Caco-2 (cell line): Measurements from ENCODE around the gene USP30. TPM values are rescaled to one million over a fixed set of nuclear protein-coding genes. Genes with fewer than 3 reads are reported as not detected.
"Not testable (repeated sequence)": the region's sequence is repeated elsewhere in the genome, so short reads cannot be mapped to it uniquely, and the experiment has no call there.

ENCODE experiments used
- BruUV-seq: library from RNA; stranded (reverse); fragments of 400-500 nt; replicated peaks from 2 replicates; lab custom pipeline; 2021; lab: Mats Ljungman, UMichigan
- CTCF ChIA-PET: fragments of 300-600 bp; sonication (Branson Sonifier 250); formaldehyde crosslinking; loops from one replicate; lab custom pipeline; 2022; ENCODE audit warnings: antibody characterized with exemption; lab: Charles Lee
- POLR2A ChIA-PET: fragments of 300-600 bp; sonication (Branson Sonifier 250); formaldehyde crosslinking; loops from one replicate; lab custom pipeline; 2022; ENCODE audit warnings: antibody characterized with exemption; lab: Charles Lee
- DNase-seq, 2 experiments: peaks; one replicate each; pipeline versions ENCODE4 v3.0.0 to v3.0.0-alpha.2; 2020 to 2022
- H3K27me3 ChIP-seq: replicated peaks from 2 replicates; pipeline ENCODE4 v1.6.0; 2011; ENCODE audit warnings: low read length; ENCODE audit not compliant: control insufficient read depth, insufficient read depth
- H3K36me3 ChIP-seq: 2 replicates; pipeline ENCODE4 v1.5.1; 2011; ENCODE audit warnings: low read length; ENCODE audit not compliant: control insufficient read depth, insufficient read depth
- H3K4me1 ChIP-seq: fragments of 250-450 bp; sonication (Bioruptor Pico); 2 replicates; pipeline ENCODE4 v1.5.1; 2020; ENCODE audit warnings: mild to moderate bottlenecking
- H3K4me3 ChIP-seq: 2 replicates; pipeline ENCODE4 v1.5.1; 2011; ENCODE audit warnings: low read depth, mild to moderate bottlenecking, control low read depth, low read length
- H3K9me3 ChIP-seq: fragments of 250-450 bp; sonication (Bioruptor Pico); 2 replicates; pipeline ENCODE4 v1.5.1; 2020; ENCODE audit warnings: mild to moderate bottlenecking, moderate library complexity
- H3K27ac Mint-ChIP-seq: one replicate; pipeline ENCODE4 v1.8.0; 2022; ENCODE audit warnings: mixed read lengths; ENCODE audit not compliant: unreplicated experiment
- H3K27me3 Mint-ChIP-seq: one replicate; pipeline ENCODE4 v1.8.0; 2022; ENCODE audit warnings: mixed read lengths; ENCODE audit not compliant: insufficient read depth, unreplicated experiment
- H3K36me3 Mint-ChIP-seq: one replicate; pipeline ENCODE4 v1.8.0; 2022; ENCODE audit warnings: mild to moderate bottlenecking, mixed read lengths; ENCODE audit not compliant: insufficient read depth, unreplicated experiment
- H3K4me1 Mint-ChIP-seq: one replicate; pipeline ENCODE4 v1.8.0; 2022; ENCODE audit warnings: low read depth, mixed read lengths; ENCODE audit not compliant: unreplicated experiment
- H3K4me3 Mint-ChIP-seq: one replicate; pipeline ENCODE4 v1.8.0; 2022; ENCODE audit warnings: mild to moderate bottlenecking, moderate library complexity, mixed read lengths; ENCODE audit not compliant: unreplicated experiment
- H3K9me3 Mint-ChIP-seq: one replicate; pipeline ENCODE4 v1.8.0; 2022; ENCODE audit warnings: mixed read lengths; ENCODE audit not compliant: unreplicated experiment
- intact Hi-C: fragments of 100-400 bp; cut with micrococcal nuclease; formaldehyde crosslinking; loops from one replicate; pipeline ENCODE4 v1.10.0; 2022; ENCODE audit not compliant: unreplicated experiment
- total RNA-seq: library from RNA; stranded (reverse); gene quantifications from 2 replicates; pipeline ENCODE4 v1.2.3, GENCODE V29; 2022
- TF ChIP-seq, protein P1 (sequence below), 2 experiments: fragments of 200-600 bp in 1 of 2; IDR thresholded peaks; 1 replicate in 1 of 2; 2 replicates in 1 of 2; pipeline versions ENCODE4 v1.5.1 to v1.8.0; 2011 to 2022; ENCODE audit warnings: antibody characterized with exemption in 1 of 2, control low read depth in 1 of 2, inconsistent platforms in 1 of 2, low read depth in 1 of 2, low read length in 1 of 2, mild to moderate bottlenecking in 1 of 2, moderate library complexity in 1 of 2; ENCODE audit not compliant: insufficient read depth in 1 of 2, severe bottlenecking in 1 of 2, unreplicated experiment in 1 of 2

The USP30 gene
- total RNA-seq, 1 experiment from 2014 or later = 11.9 TPM

DNA sequence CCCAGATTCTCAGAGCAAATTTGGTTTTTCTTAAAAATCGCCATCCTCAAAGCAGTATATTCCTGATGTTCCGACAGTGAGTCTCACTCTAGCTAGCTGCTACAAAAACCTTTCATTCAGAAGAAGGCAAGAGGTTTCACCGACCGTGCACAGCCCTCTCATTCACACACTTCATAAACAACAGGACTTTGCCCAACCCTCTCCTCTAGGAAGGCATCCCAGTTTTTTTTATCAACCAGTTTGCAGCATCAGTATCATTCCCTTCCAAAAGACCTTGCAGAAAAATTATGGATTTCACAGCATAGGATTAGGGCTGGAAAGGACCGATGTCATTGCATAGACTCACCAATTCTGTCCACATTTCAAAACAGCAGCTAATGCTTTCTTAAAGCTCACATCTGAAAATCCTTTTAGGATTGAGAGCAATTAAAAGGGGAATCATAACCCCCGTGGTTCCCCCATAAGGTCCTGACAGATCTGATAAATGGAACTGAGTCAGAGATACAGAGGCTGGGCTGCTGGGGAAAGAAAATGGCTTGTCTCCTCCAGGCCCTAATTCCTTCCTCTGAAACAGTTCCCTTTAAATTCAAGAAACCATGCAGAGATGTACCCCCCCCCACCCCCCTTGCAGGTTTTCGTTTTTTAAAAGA lies 32.1 kb upstream of the USP30 start:
- Mint-ChIP-seq H3K4me1 (no peaks in the 10 kb centered on the region), H3K27ac (no peak overlapping the region), H3K9me3 (no peaks in the 10 kb centered on the region), H3K27me3 (peaks cover 3% of the 10 kb centered on the region), H3K4me3 (no peak overlapping the region), H3K36me3 (no peaks in the 10 kb centered on the region)
- Histone ChIP-seq H3K9me3 (no peaks in the 10 kb centered on the region), H3K36me3 (no peaks in the 10 kb centered on the region), H3K4me3 (no peak overlapping the region), H3K4me1 (no peaks in the 10 kb centered on the region), H3K27me3 (no peaks in the 10 kb centered on the region)
- ChIA-PET CTCF (no interaction called here), POLR2A (no interaction called here)
- no TSS peak for BruUV-seq
- intact Hi-C loops = no loop called here
- TF ChIP-seq, protein P1, sequence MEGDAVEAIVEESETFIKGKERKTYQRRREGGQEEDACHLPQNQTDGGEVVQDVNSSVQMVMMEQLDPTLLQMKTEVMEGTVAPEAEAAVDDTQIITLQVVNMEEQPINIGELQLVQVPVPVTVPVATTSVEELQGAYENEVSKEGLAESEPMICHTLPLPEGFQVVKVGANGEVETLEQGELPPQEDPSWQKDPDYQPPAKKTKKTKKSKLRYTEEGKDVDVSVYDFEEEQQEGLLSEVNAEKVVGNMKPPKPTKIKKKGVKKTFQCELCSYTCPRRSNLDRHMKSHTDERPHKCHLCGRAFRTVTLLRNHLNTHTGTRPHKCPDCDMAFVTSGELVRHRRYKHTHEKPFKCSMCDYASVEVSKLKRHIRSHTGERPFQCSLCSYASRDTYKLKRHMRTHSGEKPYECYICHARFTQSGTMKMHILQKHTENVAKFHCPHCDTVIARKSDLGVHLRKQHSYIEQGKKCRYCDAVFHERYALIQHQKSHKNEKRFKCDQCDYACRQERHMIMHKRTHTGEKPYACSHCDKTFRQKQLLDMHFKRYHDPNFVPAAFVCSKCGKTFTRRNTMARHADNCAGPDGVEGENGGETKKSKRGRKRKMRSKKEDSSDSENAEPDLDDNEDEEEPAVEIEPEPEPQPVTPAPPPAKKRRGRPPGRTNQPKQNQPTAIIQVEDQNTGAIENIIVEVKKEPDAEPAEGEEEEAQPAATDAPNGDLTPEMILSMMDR (IDR thresholded peaks at IDR 0.05; ENCODE audit: insufficient read depth in 1 of 2, low read depth in 1 of 2, low read length in 1 of 2, severe bottlenecking in 1 of 2, unreplicated experiment in 1 of 2) = no peak
- no peak for DNase-seq

DNA sequence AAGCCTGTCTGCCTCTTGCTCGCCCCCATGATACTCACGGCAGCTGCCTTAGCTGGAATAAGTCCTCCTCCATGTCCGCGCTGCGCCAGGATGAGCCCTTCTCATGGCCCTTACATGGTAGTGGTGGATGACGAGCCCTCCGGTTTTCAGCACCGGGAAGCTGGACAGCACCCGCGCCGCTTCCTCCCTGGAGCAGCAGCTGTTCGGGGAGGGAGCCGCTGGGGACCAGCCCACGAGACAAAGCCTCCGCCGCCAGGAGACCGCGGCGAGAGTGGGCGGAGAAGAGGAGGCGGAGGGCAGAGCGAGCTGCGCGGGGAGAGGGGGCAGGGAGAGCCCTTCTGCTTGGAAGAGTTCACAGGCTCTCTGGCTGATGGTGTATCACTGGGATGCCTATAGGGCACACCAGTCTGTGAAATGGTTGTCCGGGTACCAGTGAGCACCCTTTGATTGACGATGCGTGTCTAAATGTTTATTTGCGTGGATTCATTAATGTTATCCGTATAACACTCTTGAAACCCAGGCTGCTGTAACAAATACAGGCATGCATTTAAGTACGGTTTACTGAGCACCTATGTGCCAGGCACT lies 31.5 kb upstream of the USP30 start, which contains the start of gene SVOP:
TSS of gene SVOP (minus strand) at position 273 of the 585 bp plus-strand sequence. CDS start at position 73, 200 bp downstream.
- no peaks in the 10 kb centered on the region for H3K4me1 ChIP-seq
- H3K27me3 ChIP-seq = no peaks in the 10 kb centered on the region
- H3K4me1 Mint-ChIP-seq = no peaks in the 10 kb centered on the region
- no TSS peak for BruUV-seq
- no peaks in the 10 kb centered on the region for H3K9me3 Mint-ChIP-seq
- peak within 1 kb of the TSS; percentile 42 for H3K4me3 Mint-ChIP-seq
- intact Hi-C loops = no loop called here
- no peaks in the 10 kb centered on the region for H3K36me3 ChIP-seq
- no peaks in the 10 kb centered on the region for H3K36me3 Mint-ChIP-seq
- H3K27me3 Mint-ChIP-seq = peaks cover 3% of the 10 kb centered on the region
- ChIA-PET POLR2A (no interaction called here), CTCF (no interaction called here)
- no peaks in the 10 kb centered on the region for H3K9me3 ChIP-seq
- no peak within 1 kb of the TSS; the same call in 1 of the 2 replicates for H3K4me3 ChIP-seq
- no peak within 1 kb of the TSS for H3K27ac Mint-ChIP-seq
- TF ChIP-seq, protein P1 (IDR thresholded peaks at IDR 0.05; ENCODE audit: insufficient read depth in 1 of 2, low read depth in 1 of 2, low read length in 1 of 2, severe bottlenecking in 1 of 2, unreplicated experiment in 1 of 2) = no peak
- peak; percentile 89 to 92 for DNase-seq

DNA sequence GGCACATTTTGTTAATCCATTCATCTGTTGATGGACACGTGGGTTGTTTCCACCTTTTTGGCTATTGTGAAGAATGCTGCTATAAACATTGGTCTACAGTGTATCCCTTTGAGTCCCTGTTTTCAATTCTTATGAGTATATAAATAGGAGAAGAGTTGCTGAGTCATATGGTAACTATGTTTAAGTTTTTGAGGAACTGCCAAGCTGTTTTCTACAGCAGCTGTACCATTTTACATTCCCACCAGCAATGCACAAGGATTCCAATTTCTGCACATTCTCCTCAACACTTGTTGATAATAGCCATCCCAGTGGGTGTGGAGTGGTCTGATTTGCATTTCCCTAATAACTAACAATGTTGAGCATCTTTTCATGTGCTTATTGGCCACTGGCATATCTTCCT lies 24.6 kb upstream of the USP30 start:
- no peak for DNase-seq
- Histone ChIP-seq H3K4me1 (no peaks in the 10 kb centered on the region), H3K9me3 (no peaks in the 10 kb centered on the region), H3K4me3 (no peak overlapping the region), H3K27me3 (no peaks in the 10 kb centered on the region), H3K36me3 (no peaks in the 10 kb centered on the region)
- no TSS peak for BruUV-seq
- H3K27me3 Mint-ChIP-seq = no peaks in the 10 kb centered on the region
- TF ChIP-seq, protein P1 (IDR thresholded peaks at IDR 0.05; ENCODE audit: insufficient read depth in 1 of 2, low read depth in 1 of 2, low read length in 1 of 2, severe bottlenecking in 1 of 2, unreplicated experiment in 1 of 2) = no peak
- no peaks in the 10 kb centered on the region for H3K9me3 Mint-ChIP-seq
- no peak overlapping the region for H3K27ac Mint-ChIP-seq
- no peaks in the 10 kb centered on the region for H3K36me3 Mint-ChIP-seq
- CTCF ChIA-PET = no interaction called here
- intact Hi-C loops = no loop called here
- POLR2A ChIA-PET = no interaction called here
- H3K4me1 Mint-ChIP-seq = peaks cover 6% of the 10 kb centered on the region
- H3K4me3 Mint-ChIP-seq = no peak overlapping the region

DNA sequence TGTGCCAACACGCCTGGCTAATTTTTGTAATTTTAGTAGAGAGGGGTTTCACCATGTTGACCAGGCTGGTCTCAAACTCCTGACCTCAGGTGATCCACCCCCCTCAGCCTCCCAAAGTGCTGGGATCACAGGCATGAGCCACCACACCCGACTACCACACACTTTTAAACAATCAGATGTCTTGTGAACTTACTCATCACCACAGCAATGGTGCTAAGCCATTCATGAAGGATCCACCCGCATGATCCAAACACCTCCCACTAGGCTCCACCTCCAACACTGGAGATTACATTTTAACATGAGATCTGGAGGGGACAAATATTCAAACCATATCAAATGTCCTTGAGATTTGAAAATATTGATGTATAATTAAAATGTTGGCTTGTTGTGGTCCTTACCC lies 23.8 kb upstream of the USP30 start:
- H3K27me3 ChIP-seq, H3K27ac Mint-ChIP-seq, H3K36me3 Mint-ChIP-seq, H3K27me3 Mint-ChIP-seq, CTCF ChIA-PET, H3K36me3 ChIP-seq, intact Hi-C loops, H3K4me1 Mint-ChIP-seq, H3K4me1 ChIP-seq, H3K4me3 Mint-ChIP-seq, POLR2A ChIA-PET, DNase-seq, H3K9me3 ChIP-seq, BruUV-seq, H3K4me3 ChIP-seq, H3K9me3 Mint-ChIP-seq: not testable (repeated sequence)
